KOPT-K1 (cell line): Measurements from ENCODE around the gene TMEM17.

Source experiments
- H3K27ac ChIP-seq: fragments of 200-600 bp; sonication (generic); 2 replicates; pipeline ENCODE4 v1.5.1; 2016; ENCODE audit warnings: antibody characterized with exemption, mild to moderate bottlenecking, low read depth, low read length; ENCODE audit not compliant: poor library complexity, severe bottlenecking
- H3K36me3 ChIP-seq: fragments of 200-600 bp; sonication (generic); 2 replicates; pipeline ENCODE4 v1.5.1; 2017; ENCODE audit warnings: antibody characterized with exemption, mild to moderate bottlenecking, low read length, moderate library complexity; ENCODE audit not compliant: insufficient read depth
- H3K9me3 ChIP-seq: fragments of 200-600 bp; sonication (generic); 2 replicates; pipeline ENCODE4 v1.5.1; 2017; ENCODE audit warnings: antibody characterized with exemption, low read length, mild to moderate bottlenecking; ENCODE audit not compliant: insufficient read depth, poor library complexity, severe bottlenecking

The TMEM17 gene

GRCh38 chr2:62469548-62469947, 36.4 kb downstream of the TMEM17 start:
- no peak overlapping the region for H3K27ac ChIP-seq
- H3K36me3 ChIP-seq: no peaks in the 10 kb centered on the region
- H3K9me3 ChIP-seq: no peaks in the 10 kb centered on the region

DNA sequence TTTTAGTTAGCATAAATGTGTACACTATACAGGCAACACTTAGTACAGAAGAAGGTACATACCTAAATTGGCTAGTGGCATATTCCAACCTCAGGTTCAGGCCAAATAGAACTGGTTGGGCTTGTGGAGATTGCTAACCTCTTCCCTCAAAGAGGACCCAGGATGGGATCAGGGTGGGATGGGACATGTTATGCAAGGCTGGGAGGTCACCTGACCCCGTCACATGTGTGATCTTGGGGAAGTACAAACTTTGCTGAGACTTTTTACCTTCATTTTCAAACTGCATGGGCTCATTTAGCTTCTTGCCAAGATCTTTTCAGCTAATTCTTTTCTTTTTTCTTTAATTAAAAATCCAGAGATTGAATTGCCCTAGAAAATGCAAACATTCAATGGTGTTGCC, 36.9 kb downstream of the TMEM17 start:
- H3K36me3 ChIP-seq: no peaks in the 10 kb centered on the region
- no peak overlapping the region for H3K27ac ChIP-seq
- H3K9me3 ChIP-seq: no peaks in the 10 kb centered on the region

GRCh38 chr2:62467475-62468321, 38.3 kb downstream of the TMEM17 start:
- Histone ChIP-seq H3K36me3 (no peaks in the 10 kb centered on the region), H3K9me3 (no peaks in the 10 kb centered on the region), H3K27ac (no peak overlapping the region)

DNA sequence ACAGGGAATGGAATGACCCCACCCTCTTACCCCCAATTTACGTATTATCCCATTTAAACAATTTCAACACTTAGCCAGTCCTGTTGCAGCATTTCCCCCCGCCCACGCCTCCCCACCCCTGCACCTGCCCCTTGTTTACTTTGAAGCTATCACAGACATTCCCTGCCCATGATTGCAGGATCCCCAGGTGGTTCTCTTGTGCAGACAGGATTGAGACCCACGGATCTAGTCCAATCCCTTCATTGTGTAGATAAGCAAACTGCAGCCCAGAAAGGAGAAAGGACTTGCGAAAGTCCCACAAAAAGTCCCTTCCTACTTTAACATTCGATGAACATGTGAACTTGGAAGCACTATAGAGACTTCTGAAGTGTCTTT, 38.9 kb downstream of the TMEM17 start:
- Histone ChIP-seq H3K36me3 (no peaks in the 10 kb centered on the region), H3K9me3 (no peaks in the 10 kb centered on the region), H3K27ac (no peak overlapping the region)

DNA sequence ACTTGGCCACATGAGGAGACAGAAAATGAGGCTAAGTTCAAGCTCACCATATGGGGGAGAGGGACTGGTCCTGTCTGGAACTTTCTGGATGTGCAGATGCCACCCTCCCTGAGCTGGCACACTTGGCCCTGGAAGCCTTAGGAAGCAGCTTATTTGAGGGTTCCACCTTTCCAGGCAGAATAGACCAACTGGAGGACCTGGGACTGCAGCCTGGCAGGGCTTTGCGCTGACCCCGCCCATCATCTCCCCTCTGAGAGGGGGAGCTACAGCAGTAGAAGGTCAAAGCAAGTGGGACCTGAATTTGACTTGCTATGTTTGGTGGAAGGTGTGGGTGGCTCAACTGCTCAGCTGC, 39.5 kb downstream of the TMEM17 start:
- no peaks in the 10 kb centered on the region for H3K9me3 ChIP-seq
- no peak overlapping the region for H3K27ac ChIP-seq
- H3K36me3 ChIP-seq: no peaks in the 10 kb centered on the region

DNA sequence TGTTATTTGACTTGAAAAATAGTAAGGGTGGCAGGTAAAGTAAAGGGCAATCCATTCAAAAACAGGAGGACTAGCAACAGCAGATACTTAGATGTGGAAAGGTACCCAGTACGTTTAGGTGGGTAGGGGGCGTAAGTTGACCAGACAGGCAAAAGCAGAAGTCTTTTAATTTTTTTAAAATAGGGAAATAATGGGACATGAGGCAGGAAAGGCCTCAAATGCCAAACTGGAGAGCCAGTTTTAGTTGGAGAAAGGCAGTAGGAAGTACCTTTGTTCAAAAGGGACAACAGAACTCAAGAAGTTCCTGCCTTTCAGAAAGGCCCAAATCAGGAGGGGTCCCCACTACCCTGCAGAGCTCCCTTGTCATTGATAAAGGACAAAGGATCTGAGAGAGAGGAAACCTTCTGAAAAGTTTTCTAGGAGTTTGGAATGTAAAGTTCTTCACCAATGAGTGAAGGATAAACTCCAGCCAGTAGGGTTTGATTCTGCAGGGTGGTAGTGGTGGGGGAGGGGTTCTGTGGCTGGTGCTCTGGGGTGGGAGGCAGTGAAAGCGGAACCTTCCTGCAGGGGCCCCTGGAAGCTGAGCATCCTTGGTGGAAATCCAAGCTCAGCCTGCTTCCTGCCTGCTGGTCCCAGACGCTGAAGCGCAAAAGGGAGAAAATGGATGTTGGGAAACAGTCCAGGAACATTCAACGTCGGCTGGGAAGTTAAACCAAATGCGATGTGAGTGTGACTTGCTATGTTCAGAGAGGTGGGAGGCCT, 40.1 kb downstream of the TMEM17 start:
- no peak overlapping the region for H3K27ac ChIP-seq
- no peaks in the 10 kb centered on the region for H3K36me3 ChIP-seq
- no peaks in the 10 kb centered on the region for H3K9me3 ChIP-seq

DNA sequence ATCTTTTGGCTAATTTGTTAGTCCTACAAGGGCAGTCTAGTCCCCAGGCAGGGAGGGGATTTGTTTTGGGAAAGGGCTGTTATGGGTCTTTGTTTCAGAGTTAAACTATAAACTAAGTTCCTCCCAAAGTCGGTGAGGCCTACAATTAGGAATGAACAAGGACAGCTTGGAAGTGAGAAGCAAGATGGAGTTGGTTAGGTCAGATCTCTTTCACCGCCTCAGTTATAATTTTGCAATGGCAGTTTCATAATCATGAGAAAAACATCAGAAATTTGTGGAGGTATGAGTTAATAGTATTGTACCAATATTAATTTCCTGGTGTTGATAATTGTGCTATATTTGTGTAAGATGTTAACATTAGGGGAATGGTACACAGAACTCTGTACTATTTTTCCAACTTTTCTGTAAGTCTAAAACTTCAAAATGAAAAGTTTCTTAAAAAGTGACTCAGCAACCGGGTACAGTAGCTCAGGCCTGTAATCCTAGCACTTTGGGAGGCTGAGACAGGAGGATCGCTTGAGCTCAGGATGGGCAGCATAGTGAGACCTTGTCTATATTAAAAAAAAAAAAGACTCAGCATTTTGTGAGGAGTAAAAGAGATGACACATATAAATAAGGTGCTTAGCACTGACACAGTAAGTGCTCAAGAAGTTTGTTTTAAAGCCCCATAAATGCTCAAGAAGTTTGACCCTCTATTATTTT, 40.8 kb downstream of the TMEM17 start:
- Histone ChIP-seq H3K27ac (no peak overlapping the region), H3K9me3 (no peaks in the 10 kb centered on the region), H3K36me3 (no peaks in the 10 kb centered on the region)

DNA sequence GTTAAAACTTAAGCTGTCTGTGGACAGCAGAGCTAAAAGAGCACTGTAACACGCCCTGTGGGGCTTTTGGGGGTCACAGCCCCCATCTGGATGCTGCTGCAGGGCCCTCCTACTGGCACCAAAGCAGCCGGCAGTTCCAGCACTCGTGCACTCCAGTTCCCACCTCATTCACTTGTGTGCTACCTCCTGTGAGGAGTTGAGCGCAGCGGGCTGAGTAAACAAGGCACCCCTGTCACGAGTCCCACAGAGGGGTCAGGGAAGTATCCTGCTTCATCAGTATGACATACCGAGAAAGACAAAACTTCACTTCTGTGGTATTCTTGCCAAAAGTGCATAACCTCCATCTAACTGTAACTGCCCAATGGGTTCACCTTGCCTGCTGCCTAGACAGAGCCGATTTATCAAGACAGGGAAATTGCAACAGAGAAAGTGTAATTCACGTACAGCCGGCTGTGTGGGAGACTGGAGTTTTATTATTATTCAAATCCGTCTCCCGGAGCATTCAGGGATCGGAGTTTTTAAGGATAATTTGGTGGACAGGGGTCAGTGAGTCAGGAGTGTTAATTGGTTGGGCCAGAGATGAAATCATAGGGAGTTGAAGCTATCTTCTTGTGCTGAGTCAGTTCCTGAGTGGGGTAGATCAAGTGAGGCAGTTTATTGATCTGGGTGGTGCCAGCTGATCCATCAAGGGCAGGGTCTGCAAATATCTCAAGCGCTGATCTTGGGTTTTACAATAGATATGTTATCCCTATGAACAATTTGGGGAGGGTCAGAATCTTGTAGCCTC, 41.6 kb downstream of the TMEM17 start:
- no peak overlapping the region for H3K27ac ChIP-seq
- H3K36me3 ChIP-seq: no peaks in the 10 kb centered on the region
- no peaks in the 10 kb centered on the region for H3K9me3 ChIP-seq

DNA sequence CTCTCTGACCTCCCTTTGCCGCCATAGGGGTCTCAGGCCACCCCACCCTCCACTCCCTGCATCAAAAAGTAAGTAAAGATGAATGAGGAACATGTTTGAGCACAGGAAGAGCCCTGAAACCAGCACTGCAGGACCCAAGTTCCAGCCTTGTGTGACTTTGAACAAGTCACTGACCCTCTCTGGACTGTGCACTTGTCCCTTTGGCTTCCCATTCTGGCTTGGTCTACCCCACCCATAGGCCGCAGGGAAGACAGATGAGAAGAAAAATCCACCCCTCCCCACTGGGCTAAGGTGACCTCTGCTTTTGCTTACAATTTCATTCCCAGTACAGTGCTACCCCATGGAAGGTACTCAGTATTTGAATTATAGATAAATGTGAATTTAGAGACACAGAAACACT, 43.8 kb downstream of the TMEM17 start:
- Histone ChIP-seq H3K27ac (no peak overlapping the region), H3K36me3 (no peaks in the 10 kb centered on the region), H3K9me3 (no peaks in the 10 kb centered on the region)

DNA sequence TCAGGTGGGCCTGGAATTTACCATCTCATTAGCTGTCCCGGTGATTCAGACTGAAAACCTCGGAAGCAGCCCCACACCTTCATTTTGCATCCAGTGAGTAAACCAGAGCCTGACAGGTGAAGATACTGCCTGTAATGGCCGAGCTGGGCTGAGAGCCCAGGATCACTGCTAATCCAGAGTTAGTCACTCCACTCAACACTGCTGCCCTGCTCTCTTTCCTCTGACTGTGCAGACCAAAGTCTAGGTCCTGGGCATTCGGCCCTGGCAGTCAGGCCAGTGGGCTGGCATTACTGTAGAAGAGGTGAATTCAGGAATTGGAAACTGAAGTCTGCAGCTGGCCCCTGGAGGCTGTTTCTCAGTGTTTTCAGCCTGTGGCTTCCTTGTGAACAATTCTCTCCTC, 44.3 kb downstream of the TMEM17 start:
- no peaks in the 10 kb centered on the region for H3K9me3 ChIP-seq
- H3K36me3 ChIP-seq: no peaks in the 10 kb centered on the region
- no peak overlapping the region for H3K27ac ChIP-seq

GRCh38 chr2:62461017-62461553, 44.9 kb downstream of the TMEM17 start:
- Histone ChIP-seq H3K9me3 (no peaks in the 10 kb centered on the region), H3K27ac (no peak overlapping the region), H3K36me3 (no peaks in the 10 kb centered on the region)

DNA sequence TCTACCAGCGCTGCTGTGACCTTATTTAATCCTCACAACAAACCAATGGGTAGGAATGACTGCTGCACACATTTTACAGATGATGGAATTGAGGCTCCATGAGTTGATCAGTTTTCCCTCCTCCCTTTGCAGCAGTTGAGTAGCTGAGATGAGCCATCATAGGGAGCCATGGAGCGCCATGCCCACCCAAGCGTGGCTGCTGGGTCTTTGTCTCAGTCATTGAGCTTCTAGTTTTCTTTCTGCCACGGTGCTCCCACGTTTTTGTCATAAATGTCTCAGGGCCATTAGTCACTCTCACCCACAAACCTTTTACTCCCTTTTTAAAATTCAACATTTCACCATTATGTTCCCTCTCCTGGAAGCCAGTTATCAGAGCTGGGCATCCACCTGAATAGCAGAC, 45.8 kb downstream of the TMEM17 start:
- H3K27ac ChIP-seq: no peak overlapping the region
- H3K36me3 ChIP-seq: no peaks in the 10 kb centered on the region
- no peaks in the 10 kb centered on the region for H3K9me3 ChIP-seq

GRCh38 chr2:62459672-62460071, 46.3 kb downstream of the TMEM17 start:
- H3K36me3 ChIP-seq: no peaks in the 10 kb centered on the region
- H3K27ac ChIP-seq: no peak overlapping the region
- H3K9me3 ChIP-seq: no peaks in the 10 kb centered on the region

DNA sequence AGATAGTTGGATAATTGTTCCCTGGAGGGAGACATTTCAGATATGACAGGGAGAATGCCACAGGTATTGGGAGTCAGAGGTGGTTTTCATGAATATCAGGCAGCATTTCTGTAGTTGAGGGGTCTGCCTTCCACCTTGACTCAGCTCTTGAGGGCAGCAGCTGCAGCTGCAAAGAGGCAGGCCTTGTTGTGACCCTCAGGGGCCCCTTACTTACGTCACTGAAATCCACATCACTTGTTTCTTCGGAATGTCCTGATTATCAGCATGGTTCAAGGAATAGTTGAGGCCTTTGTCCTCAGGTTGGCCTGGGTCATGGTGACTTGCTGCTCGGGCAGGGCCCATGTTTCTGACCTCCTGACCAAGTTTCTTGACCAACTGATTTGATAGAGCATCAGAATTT, 46.9 kb downstream of the TMEM17 start:
- no peaks in the 10 kb centered on the region for H3K9me3 ChIP-seq

More for the DNA sequence above, 46.9 kb downstream of the TMEM17 start:
- Histone ChIP-seq H3K27ac (no peak overlapping the region), H3K36me3 (no peaks in the 10 kb centered on the region)
